ENCODE data around the gene TPRG1. TPM values are rescaled to one million over a fixed set of nuclear protein-coding genes. Genes with fewer than 3 reads are reported as not detected.

TPRG1 gene
- total RNA-seq, 1 experiment from 2014 or later, result not detected

DNA sequence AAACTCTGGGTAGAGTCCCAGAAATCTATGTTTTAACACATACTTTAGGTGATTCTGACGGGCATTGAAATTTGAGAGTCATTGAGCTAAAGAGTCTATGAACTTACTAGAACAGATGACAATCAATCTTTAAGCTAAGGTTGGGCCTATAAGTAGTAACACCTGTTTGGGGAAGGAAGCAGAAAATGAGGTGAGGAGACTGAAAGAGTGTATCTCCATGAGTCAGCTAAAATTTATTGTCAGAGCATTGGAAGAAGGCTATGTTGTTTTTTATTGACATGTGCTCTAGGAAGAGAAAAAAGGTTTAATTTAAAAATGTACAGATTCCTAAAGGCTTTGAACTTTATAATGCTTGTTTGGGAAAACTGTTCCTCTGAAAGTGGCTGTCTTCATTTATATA is 42.9 kb downstream of the TPRG1 start:
- in situ Hi-C loops (cut with HindIII; ENCODE audit: low sequenced_read_pairs), result no loop called here
- no peak for DNase-seq (ENCODE audit: low spot score)

DNA sequence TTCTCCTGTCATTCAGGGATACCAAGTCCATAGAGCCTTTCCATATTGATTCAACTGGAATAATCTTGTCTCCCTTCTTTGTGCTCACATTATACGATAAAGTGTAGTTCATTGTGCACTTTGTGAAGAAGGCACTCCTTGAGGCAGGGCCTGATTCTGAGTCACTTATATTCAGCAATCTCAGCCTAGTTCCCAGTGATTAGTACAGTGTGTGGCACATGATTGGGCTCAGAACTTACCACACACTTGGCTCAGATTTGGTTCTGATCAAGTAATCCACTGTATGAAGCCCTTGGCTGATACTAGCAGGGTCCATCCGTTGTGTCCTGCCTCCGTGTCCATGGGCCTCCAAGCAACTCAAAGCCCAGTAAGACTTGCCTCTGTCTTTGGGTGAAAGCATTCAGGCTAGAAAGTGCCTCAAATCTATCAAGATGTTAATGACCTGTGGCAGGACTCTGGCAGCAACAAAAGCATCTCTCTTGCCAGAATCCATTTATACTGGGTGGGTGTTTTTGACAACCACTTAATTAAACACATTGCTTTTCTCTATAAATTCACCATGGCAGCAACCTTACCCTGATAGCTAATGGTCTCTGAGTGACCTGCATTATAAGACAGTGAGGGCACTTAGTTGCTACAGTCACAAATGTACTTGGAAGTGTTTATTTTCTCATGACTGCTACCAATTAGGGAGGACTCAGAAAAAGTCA is 51.3 kb downstream of the TPRG1 start:
- in situ Hi-C loops (cut with HindIII; ENCODE audit: low sequenced_read_pairs), result no loop called here
- DNase-seq (ENCODE audit: low spot score), result no peak

DNA sequence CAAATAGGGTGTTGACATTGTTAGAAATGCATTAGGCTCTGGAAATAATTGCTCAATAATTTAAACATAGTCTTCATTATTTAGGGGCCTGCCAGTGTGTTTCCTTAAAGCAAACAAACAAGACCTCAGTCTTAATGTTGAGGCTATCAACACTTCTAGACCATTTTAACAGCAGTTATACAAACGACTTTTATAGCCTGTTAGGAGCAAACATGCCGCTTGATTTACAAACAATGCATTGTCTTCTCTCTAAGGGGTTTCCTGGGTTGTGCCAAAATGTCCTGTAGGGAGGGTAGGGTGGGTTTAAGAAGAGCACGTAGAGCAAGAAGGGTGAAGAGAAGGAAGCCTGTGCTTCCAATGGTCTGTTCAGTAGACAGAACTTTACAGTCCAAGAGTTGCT is 53.7 kb downstream of the TPRG1 start:
- no peak for DNase-seq (ENCODE audit: low spot score)
- in situ Hi-C loops (cut with HindIII; ENCODE audit: low sequenced_read_pairs), result no loop called here

DNA sequence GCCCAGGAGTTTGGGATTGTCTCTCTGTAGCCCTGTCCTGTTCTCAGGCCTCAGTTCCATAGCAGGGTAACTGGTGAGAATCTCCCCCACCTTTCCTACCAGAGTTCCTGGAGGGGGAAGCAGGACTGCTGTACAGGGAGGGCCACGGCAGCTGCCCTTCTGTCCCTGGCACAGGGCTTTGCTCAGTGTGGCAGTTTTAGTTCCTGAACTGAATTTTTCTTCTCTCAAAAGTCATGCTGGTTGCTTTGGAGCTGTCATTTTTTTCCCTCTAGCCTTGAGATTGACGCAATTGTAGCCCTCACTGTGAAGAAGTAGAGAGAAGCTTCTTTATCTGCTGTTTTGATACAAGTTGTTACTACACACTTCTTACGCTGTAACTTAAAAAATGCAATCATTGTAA is 55.5 kb downstream of the TPRG1 start:
- no peak for DNase-seq (ENCODE audit: low spot score)
- in situ Hi-C loops (cut with HindIII; ENCODE audit: low sequenced_read_pairs), result no loop called here

DNA sequence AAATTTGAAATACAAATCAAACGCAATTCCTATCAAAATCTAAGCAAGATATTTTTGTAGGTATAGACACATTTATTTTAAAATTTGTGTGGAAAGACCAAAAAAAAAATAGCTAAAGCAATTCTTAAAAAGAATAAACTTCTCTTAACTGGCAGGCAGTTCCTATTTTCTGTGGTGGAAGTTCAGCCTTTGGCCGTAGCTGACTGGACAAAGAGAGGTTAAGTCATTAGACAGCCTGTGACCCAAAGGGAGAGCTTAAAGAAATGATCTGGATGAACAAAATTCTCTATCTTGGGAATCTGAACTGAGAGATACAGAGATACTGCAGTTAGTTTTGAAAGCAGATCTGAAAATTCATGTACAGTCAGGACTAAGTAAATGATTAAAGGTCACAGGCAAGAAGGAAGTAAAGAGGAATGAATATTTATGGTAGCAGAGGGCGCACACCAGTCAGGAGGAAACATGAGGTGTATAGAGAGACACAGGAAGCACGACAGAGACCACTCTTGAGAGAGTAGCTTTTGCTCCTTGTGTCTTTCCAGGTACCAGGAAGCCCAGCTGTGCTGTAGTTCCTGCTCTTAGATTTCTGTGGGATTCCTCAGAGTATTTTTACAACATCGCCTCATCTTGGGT is 57.5 kb downstream of the TPRG1 start:
- in situ Hi-C loops (cut with HindIII; ENCODE audit: low sequenced_read_pairs), result no loop called here
- no peak for DNase-seq (ENCODE audit: low spot score)

DNA sequence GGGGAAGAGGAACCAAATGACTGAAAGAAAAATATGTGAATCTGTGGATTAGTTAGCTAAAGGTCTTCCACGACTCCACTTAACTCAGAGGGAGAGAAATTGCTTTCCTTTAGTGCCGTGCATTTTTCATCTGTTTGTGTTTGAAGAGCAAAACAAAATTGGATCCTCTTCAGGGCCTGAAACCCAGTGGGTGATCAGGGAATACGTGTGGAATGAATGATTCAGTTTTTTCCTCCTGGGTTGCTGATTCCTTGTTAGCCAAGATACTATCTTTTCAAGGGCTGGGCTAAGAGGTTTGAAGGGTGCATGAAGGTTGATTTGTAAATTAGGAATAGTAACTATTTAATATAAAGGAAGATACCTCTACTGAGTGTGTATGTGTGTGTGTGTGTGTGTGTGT is 61.0 kb downstream of the TPRG1 start:
- in situ Hi-C loops (cut with HindIII; ENCODE audit: low sequenced_read_pairs), result no loop called here
- peak; percentile 23 for DNase-seq (ENCODE audit: low spot score)

DNA sequence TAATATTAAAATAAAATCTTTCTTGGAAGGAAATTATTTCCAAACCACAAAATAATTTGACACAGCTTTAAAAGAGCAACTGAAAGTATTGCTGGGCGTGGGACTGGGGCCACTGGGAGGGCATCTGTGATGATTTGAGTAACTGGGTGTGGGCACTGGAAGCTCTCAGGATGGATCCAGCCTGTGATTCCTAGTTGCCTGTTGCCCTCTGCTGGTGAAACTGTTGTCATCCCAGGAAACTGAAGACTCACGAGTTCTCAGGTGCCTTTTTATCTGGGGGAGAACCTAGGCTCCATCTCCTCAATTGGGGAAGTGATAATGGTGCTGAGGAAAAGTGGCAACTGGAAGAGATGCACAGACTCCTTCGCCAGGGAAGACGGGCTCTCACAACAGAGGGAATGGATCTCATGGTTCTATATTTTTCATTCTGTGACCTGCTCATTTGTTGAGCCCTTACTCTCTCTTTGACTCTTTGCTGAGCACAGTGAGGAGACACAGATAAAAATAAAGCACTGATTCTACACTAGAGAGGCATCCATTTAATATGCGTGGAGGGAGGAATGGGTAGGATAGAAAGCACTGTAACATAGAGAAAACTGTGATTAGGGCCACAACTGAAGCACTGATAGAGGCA is 61.6 kb downstream of the TPRG1 start:
- in situ Hi-C loops (cut with HindIII; ENCODE audit: low sequenced_read_pairs), result no loop called here

DNA sequence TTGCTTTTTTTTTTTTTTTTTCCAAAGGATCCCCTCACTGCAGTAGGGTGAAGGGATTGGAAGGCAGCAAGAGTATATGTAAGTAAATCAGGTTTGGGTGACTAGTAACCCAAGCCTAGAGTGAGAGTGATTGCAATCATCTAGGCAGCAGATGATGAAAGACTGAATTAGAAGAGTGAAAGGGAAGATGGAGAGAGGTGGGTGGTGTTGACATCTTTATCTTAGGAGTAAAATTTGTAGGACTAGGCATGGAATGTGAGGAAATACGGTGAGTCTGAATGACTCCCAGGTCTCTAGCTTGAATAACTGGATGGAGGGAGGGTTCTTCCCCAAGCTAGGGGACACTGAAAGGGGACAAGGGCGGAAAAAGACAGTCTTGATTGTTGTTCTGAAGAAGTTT is 63.4 kb downstream of the TPRG1 start:
- in situ Hi-C loops (cut with HindIII; ENCODE audit: low sequenced_read_pairs), result no loop called here
- DNase-seq (ENCODE audit: low spot score), result no peak

More for the DNA sequence above, 61.6 kb downstream of the TPRG1 start:
- peak; percentile 94 for DNase-seq (ENCODE audit: low spot score)

DNA sequence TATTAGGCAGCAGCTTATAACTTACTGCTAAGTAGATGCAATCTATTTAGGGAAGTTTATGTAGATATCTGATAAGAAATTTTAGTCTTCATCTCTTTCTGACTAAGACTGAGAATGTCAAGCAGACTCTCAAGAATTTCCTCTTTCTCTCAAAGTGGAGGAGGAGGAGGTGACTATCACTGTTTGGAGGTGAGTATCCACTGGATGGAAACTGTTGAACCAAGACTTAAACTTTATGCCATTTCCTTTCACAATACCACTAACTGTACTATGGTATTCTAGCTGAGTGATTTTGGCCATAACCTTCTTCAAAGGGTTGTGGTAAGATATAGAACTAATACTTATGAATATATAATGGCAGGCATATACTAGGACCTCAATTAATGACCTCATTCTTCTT is 64.6 kb downstream of the TPRG1 start:
- no peak for DNase-seq (ENCODE audit: low spot score)
- in situ Hi-C loops (cut with HindIII; ENCODE audit: low sequenced_read_pairs), result no loop called here

DNA sequence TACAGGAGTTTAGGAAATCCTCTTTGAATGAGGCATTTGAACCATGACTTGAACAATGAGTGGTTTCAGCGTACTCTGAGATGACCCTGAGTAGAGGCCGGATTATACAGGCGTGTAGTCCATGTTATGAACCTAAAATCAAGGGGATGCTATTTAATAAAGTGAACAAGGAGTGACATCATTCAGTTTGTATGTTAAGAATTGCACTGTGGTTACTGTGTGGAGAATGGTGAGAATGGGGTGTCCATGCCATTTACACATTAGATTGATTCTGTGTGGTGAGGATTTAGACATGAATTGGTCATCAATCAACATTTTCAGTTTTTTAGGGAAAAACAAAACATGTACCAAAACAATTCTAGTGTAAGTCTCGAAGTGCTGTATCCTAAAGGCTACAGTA is 65.8 kb downstream of the TPRG1 start:
- in situ Hi-C loops (cut with HindIII; ENCODE audit: low sequenced_read_pairs), result no loop called here
- no peak for DNase-seq (ENCODE audit: low spot score)

DNA sequence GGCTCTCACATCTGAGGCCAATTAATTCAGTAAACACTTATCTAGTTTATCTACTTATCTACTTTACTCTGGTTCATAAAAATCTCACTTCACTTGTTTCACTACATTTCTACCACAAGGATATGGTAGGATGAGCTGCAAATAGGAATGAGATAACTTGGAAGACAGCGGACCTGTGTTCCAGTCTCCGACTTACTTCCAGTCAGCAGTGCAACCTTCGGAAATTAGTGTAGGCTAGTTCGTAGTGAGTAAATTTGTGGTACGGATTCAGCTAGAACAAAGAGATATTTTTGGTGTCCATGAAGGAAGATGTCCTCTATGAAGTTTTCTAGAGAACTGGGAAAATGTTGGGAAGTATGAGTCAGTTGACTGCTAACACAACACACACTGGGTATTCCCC is 66.3 kb downstream of the TPRG1 start:
- no peak for DNase-seq (ENCODE audit: low spot score)

DNA sequence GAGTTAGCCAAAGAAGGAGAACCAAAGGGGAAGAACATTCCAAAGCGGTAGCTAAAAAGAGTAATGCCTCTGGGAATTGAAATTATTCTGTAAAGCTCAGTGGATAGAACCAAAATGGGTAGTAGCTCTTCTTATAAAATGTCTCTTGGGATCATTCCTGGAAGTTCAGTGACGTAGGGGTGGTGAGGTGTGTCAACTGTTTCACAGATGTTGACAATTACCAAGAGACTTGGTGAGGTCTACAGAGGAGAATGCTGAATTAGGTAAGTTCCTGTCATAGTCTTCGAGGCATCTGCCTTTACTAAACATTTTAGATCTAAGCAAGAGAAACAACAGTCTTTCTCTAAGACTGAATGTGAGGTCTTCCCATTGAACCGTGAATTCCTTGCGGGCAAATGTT is 67.8 kb downstream of the TPRG1 start:
- in situ Hi-C loops (cut with HindIII; ENCODE audit: low sequenced_read_pairs), result no loop called here
- no peak for DNase-seq (ENCODE audit: low spot score)

More for the DNA sequence above, 66.3 kb downstream of the TPRG1 start:
- in situ Hi-C loops (cut with HindIII; ENCODE audit: low sequenced_read_pairs), result no loop called here

DNA sequence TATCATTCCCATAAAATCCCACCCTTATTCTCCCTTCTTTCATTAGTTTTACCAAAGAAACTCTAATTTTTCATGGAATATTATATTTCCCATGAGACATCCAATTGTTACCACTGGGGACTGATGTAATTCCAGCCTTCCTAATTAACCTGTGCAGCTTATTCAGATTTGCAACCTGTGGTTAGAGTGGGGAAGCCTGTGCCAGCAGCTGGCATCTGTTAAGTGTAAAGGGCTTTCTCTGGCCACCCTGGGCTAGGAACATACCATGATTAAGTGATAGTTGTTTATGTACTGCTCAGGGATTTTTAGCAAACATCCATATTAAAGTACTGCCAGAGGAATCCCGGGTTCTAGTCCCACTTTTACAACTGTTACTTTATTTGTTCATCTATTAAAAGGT is 78.2 kb downstream of the TPRG1 start:
- DNase-seq (ENCODE audit: low spot score), result no peak
- in situ Hi-C loops (cut with HindIII; ENCODE audit: low sequenced_read_pairs), result no loop called here

DNA sequence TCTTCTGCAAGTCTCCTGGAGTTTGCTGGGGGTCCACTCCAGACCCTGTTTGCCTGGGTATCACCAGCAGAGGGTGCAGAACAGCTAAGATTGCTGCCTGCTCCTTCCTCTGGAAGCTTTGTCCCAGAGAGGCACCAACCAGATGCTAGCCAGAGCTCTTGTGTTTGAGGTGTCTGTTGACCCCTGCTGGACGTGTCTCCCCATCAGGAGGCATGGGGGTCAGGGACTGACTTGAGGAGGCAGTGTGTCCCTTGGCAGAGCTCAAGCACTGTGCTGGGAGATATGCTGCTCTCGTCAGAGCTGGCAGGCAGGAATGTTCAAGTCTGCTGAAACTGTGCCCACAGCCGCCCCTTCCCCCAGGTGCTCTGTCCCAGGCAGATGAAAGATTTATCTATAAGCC is 86.5 kb downstream of the TPRG1 start:
- DNase-seq (ENCODE audit: low spot score), result no peak
- in situ Hi-C loops (cut with HindIII; ENCODE audit: low sequenced_read_pairs), result no loop called here

DNA sequence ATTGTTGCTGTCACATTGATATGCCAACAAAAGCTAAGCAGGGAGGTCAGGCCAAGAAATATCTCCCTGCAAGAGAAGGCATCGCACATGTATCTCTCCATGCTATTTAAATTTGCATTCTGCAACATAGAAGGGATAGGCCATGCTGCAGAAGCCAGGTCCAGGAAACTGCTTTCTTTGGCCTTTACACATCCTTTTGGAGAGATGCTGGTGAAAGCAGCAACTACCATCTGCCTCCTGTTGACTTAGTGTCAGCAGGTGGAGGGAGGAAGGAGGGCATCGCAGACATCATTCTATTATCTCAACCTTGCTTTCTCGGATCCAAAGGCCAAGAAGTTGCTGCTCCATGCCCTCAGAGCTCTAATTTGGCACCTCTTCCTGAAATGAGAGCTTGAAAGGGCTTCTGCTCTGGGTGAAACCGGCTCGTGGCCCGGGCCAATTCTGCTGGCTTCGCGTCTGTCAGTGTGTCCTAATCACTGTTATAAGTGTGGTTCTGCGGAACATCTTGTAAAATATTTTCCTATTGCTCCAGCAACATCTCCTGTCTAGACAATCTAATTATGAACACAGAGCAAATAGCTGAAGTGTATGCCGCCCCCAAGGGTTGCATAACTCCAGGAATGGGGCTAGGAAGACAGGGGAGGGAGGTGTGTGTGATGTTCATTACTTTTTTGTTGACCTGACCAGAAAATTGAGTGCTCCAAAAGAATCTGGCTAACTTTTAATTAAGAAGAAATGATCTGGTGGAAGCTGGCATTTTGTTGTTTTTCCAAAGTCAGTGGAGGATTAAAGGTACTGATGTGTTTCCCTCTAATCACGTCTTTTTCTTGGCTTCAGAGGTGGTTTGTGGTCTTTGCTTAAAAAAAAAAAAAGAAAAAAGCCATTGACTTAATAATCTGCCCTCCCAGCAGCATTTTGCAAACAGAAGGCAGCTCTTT is 89.1 kb downstream of the TPRG1 start:
- DNase-seq (ENCODE audit: low spot score), result no peak
- in situ Hi-C loops (cut with HindIII; ENCODE audit: low sequenced_read_pairs), result no loop called here

DNA sequence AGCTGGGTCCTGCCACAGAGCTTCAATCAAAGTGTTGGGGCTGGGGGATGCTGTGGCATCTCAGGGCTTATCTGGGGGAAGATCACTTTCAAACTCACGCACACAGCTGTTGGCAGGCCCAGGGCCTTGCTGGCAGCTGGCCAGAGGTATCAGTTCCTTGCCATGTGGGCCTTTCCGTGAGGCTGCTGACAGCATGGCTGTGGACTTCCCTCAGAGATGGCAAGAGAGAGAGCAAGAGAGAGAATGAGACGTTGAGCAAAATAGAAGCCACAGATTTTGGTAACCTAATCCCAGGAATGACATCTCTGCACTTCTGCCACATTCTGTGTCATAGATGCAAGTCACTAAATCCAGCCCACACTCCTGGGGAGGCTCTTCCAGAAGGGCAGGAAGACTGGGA is 91.0 kb downstream of the TPRG1 start:
- DNase-seq (ENCODE audit: low spot score), result no peak
- in situ Hi-C loops (cut with HindIII; ENCODE audit: low sequenced_read_pairs), result no loop called here

DNA sequence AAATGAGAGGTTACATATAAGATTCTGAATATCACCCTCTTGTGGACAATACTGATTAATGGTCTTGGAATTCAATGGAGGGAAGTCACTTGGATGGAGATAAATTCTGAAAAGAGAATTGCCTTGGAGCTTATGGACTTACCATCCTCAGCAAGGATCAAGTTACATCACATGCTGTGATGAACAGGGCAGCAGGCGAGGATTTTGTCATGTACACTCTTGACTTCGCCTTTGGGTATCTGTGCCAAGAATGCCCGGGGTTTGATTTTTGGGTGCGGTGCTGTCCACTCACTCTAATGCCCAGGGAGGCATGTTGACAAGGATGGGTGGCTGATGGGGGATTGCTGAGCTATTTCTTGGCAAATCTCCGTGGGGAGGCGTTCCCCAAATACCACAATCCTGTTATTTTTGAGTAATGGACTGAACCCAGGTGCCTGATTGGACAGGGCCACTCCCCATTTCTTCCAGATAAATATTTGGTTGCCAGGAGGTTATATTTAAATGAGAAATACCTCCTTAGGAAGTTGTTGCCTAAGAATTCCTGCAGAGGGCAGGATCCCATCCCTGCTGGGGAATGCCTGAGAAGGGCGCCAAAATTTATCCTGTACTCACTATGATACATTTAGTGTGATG is 96.3 kb downstream of the TPRG1 start:
- in situ Hi-C loops (cut with HindIII; ENCODE audit: low sequenced_read_pairs), result no loop called here
- DNase-seq (ENCODE audit: low spot score), result no peak

DNA sequence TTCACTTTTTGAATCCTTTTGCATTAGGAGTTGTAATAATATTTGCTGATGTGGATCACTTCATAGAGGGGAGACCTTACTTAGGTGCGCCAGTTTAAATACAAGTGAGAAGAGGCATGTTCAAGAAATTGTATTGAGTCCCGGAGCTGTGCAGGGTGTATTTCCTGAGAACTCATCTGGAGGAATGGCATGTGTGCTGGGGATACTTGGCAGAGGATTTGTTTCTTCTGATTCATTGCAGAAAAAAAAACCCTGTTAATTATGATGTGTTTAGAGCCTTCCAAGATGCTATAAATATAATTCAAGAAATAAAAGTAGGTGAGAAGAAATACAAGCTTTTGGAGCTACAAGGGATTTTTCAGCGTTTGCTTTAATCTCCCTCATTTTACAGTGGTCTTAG is 97.6 kb downstream of the TPRG1 start:
- DNase-seq (ENCODE audit: low spot score), result peak; percentile 14
- in situ Hi-C loops (cut with HindIII; ENCODE audit: low sequenced_read_pairs), result no loop called here

DNA sequence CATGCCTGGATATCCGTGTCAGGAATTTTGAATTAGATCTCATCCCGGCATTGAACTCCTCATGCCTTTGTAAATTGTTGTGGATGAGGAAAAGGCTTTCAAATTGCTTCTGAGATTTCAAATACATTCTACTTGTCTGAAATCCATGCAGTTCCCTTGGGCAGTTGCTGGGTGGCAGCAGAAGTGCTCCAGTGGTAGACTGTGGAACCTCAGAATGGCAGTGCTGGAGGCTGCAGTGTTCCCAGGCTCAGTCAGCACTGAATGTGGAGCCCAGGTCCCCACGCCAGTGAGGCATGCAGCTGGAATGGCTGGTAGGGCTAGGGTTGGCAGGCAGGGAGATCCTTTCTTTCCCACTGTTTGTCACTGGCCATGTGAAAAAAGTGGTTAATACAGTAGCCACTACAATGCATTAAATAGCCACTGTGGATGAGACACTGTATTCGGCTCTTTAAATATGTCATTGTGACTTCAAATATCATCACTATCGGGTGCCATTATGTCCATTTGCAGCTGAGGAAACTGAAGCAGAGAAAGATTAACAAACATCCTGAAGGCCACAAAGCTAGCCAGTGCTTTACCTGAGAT is 98.6 kb downstream of the TPRG1 start:
- in situ Hi-C loops (cut with HindIII; ENCODE audit: low sequenced_read_pairs), result no loop called here
- peak; percentile 60 for DNase-seq (ENCODE audit: low spot score)

Data from G401 (cell line).